Muscle of arm (tissue), 12 donors: ENCODE data around the gene MAPKAPK5. TPM values are rescaled to one million over a fixed set of nuclear protein-coding genes. Genes with fewer than 3 reads are reported as not detected.
"Not testable (repeated sequence)": the region's sequence is repeated elsewhere in the genome, so short reads cannot be mapped to it uniquely, and the experiment has no call there.

Experiments used
- DNase-seq: peaks from one replicate; pipeline ENCODE4 v3.0.0-alpha.2; 2013
- polyA plus RNA-seq, 12 donors: library from polyadenylated mRNA; unstranded; fragments of 120-200 nt; gene quantifications; one replicate each; pipeline ENCODE4 v1.2.1, GENCODE V29; 2013; ENCODE audit not compliant: insufficient read length in 12 of 12

The MAPKAPK5 gene
- polyA plus RNA-seq, 12 donors: 30.2 to 39.3 (median 32.7) TPM

DNA sequence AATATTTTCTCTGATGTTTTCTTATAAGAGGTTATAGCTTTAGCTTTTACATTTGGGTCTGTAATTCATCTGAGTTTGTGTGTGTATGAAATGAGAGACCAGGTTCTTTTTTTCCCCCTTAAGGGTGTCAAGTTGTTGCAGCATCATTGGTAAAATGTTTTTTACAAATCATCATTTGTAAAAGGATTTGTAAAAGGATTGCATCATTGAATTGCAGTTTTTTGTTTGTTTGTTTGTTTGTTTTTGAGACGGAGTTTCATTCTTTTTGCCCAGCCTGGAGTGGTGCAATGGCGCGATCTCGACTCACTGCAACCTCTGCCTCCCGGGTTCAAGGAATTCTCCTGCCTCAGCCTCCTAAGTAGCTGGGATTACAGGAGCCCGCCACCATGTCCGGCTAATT, 31.1 kb downstream of the MAPKAPK5 start:
- no peak for DNase-seq

- no peak for DNase-seq
These were observed 39.7 kb downstream of the MAPKAPK5 start for GRCh38 chr12:111881716-111882115.

DNA sequence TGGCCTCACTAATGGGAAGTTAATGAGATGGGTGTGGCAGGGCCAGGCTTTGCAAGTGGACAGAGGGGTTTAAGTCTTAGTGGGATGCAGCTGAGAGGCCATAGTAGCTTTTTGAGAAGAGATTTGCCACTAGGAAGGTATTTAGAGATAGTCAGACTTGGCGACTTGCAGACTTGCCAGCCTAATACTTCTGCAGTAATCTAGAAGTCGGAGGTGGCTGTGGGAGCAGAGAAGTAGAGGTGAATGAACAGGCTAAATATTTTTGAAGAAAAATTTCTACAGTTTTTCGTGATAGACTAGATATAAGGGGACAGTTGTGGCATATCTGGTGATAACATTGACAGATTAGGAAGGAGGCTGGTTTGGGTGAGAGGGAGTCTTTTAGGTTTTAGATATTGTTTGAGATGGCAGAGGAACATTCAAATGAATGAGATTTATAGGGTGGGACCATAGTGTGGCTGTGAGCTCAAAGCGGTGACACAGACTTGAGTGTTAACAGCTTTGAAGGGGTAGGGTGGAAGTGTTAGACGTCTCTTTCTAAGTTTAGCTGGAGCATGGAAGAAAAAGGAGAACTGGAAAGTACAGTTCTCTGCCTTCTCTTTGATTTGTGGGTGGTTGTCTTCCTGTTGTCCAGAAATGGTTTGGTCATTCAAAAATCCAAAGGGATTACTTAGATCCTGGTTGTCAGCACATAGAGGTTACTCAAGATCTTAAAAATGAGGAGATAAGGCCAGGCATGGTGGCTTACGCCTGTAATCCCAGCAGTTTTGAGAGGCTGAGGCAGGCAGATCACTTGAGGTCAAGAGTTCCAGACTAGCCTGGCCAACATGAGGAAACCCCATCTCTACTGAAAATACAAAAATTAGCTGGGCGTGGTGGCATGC, 44.9 kb downstream of the MAPKAPK5 start:
- DNase-seq: no peak

DNA sequence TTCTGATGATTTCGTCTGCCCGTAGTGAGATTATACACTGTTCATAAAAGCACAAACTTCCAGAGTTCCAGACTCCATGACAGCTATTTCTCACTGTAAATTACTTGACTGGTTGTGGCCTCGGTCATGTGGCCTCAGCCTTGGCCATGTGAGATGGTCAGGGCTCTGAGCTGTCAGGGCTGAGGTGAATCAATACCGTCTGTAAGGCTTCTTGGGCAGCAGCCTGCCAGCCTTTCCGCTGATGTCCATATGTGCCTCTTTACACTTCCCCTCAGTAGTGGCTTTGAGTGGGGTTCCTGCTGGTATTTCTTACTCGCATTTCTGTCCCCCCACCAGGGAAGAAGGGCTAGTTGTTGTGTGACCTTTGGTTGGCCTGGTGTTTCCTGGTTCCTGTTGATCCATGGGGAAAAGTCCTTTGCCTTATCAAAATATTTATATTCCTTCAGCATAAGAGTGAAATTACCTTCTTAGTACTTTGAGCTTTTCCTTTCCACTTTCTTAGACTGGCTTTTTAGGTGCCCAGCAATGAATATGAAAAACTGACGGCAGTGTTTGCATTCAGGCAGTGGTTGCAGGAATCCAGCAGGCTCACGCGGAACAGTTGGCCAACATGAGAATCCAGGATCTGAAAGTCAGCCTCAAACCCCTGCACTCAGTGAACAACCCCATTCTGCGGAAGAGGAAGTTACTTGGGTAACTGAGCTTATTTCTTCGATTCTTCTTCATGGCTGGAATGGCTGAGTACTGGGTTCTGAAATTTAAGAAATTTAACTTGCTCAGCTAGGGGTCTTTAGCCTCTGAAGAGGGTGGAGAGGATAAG, 46.1 kb downstream of the MAPKAPK5 start:
- DNase-seq: no peak

GRCh38 chr12:111893287-111893686, 51.3 kb downstream of the MAPKAPK5 start:
- no peak for DNase-seq

- no peak for DNase-seq
These were observed 52.5 kb downstream of the MAPKAPK5 start for GRCh38 chr12:111894556-111894955.

GRCh38 chr12:111901182-111901581, 59.2 kb downstream of the MAPKAPK5 start:
- no peak for DNase-seq

DNA sequence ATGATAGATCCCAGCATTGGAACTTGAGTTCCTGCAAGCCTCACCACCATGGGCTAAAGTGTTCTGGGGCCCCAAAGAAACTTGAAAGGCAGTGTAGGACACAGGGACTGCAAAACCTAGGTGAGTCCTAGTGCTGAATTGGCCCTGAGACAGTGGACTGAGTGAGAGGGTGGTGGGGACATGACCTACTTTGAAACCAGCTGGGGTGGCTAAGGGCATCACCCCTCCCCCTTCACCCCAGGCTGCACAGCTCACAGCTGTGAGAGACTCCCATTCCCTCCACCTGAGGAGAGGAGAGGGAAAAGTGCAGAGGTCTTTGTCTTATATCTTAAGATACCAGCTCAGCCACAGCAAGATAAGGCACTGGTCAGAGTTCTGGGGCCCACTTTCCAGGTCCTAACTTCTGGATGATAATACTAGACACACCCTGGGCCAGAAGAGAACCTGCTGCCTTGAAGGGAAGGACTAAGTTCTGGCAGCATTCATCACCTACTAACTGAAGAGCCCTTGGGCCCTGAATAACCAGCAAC, 62.5 kb downstream of the MAPKAPK5 start:
- DNase-seq: no peak

DNA sequence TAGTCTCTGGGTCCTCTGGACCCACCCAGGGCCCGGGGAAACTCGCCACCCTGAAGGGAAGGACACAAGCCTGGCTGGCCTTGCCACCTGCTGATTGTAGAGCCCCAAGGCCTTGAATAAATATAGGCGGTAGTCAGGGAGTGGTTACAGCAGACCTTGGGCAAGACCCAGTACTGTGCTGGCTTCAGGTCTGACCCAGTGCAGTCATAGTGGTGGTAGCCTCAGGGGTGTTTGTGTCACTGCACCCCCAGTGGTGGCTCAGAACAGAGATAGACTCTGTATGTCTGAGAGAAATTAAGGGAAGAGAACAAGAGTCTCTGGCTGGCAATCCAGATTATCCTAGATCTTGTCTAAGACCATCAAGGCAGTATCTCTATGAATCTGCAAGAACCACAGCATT, 63.5 kb downstream of the MAPKAPK5 start:
- DNase-seq: no peak

DNA sequence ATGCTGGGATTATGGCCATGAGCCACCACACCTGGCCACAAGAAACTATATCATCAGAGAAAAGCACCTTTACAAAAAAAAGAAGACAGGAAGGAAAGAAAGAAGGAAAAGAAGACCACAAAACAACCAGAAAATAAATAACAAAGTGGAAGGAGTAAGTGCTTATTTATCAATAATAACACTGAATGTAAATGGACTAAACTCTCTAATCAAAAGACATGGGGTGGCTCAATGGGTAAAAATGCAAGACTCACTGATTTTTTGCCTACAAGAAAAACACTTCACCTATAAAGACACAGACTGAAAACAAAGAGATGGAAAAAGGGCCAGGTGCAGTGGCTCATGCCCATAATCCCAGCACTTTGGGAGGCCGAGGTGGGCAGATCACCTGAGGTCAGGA, 65.7 kb downstream of the MAPKAPK5 start:
- no peak for DNase-seq

GRCh38 chr12:111925171-111925570, 83.1 kb downstream of the MAPKAPK5 start:
- no peak for DNase-seq

GRCh38 chr12:111926631-111927030, 84.6 kb downstream of the MAPKAPK5 start:
- no peak for DNase-seq

GRCh38 chr12:111927346-111927745, 85.3 kb downstream of the MAPKAPK5 start:
- no peak for DNase-seq

GRCh38 chr12:111932241-111932640, 90.2 kb downstream of the MAPKAPK5 start:
- DNase-seq: no peak

- DNase-seq: no peak
These were observed 94.8 kb downstream of the MAPKAPK5 start for GRCh38 chr12:111936869-111937268.

- peak; percentile 7 for DNase-seq
These were observed 95.4 kb downstream of the MAPKAPK5 start for GRCh38 chr12:111937429-111937828.

DNA sequence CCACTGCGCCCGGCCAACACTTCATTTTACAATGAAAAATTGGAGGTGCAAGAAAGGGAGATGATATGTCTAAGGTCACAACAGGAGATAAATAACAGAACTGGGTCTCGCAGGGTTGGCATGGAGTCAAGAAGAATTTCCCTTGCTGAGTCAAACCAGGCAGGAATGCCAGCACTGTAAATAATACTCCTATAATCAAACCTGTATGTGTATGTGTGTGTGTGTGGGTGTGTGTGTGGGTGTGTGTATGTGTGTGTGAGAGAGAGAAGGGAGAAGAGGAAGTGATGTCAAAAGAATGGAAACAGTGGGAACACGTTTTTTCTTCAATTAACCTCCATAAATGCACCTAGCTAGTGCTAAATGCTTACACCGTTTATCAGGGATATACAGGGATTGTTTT, 100.5 kb downstream of the MAPKAPK5 start:
- DNase-seq: no peak

DNA sequence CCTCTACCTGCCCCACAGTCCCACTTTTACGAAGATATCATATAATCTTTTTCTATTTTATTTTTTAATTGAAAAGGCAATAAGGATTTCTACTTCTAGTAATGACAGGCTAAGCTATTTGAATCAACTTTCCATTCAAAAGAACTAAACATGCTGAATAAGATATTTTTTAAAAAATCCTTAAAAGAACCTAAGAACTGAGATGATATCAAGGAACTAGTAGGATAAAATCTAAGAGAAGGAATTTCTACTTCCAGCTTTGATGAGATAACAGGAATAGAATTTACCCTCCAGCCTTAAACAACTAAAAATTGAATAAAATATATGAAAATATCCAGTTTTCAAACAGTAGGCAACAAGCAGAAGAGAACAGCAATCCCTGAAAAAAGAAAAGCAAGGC, 101.9 kb downstream of the MAPKAPK5 start:
- no peak for DNase-seq

DNA sequence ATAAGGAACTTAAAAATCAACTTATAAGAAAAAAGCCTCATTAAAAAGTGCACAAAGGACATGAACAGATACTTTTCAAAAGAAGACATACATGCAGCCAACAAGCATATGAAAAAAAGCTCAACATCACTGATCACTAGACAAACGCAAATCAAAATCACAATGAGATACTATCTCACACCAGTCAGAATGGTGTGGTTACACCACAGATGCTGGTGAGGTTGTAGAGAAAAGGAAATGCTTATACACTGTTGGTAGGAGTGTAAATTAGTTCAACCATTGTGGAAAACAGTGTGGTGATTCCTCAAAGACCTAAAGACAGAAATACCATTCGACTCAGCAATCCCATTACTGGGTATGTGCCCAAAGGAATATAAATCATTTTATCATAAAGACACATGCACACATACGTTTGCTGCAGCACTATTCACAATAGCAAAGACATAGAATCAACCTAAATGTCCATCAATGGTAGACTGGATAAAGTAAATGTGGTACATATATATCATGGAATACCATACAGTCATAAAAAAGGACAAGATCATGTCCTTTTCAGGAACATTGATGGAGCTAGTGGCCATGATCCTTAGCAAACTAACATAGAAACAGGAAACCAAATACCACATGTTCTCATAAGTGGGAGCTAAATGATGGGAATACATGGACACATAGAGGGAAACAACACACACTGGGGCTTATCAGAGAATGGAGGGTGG, 109.1 kb downstream of the MAPKAPK5 start:
- DNase-seq: not testable (repeated sequence)
